ENCODE measurements around the gene AK5.

Gene AK5

GRCh38 chr1:77388661-77389060 is 106.8 kb downstream of the AK5 start:
- H3K4me3 ChIP-seq (ENCODE audit: low read depth, low read length): no peak overlapping the region
- DNase-seq (ENCODE audit: low read depth): no peak
- in situ Hi-C loops (cut with HindIII; ENCODE audit: low sequenced_read_pairs): no loop called here
- TF ChIP-seq CTCF (IDR thresholded peaks at IDR 0.05; ENCODE audit: low read depth, low read length, missing control alignments): no peak

DNA sequence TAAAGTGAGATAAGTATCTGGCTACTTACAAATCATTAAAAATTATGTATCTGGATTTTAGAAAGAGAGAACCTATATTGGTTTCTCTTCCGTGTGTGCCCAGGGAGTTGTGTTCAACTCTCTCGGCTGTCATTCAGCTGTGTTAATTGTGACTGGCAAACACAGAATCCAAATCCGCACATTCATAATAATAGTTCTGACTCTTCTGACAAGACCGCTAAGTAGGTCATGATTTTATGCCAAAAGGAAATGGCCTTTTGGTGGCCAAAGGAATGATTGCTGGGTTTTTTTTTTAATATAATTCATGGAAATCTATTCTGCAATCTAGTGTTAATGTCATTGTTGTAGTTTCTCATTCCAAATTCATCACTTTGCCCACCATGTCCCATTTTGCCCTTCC is 110.7 kb downstream of the AK5 start:
- DNase-seq (ENCODE audit: low read depth): no peak
- no peak overlapping the region for H3K4me3 ChIP-seq (ENCODE audit: low read depth, low read length)
- in situ Hi-C loops (cut with HindIII; ENCODE audit: low sequenced_read_pairs): no loop called here
- TF ChIP-seq CTCF (IDR thresholded peaks at IDR 0.05; ENCODE audit: low read depth, low read length, missing control alignments): no peak

DNA sequence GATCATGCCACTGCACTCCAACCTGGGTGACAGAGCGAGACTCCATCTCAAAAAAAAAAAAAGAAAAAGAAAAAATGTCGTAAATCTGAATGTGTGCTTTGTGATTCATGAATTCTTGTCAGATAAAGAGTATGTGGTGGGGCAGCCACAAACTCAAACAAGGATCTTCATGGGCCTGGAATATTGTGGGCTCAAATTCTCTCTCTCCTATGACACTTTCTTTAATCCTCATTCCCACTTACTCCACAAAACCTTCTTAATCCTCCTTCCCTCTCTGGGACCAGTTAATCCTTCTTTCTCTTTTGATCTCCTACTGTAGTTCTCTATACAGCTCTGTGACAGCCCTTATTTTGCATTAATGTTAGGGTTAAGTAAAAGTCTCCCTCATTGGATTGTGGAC is 112.3 kb downstream of the AK5 start:
- DNase-seq (ENCODE audit: low read depth): no peak
- no peak for TF ChIP-seq CTCF (IDR thresholded peaks at IDR 0.05; ENCODE audit: low read depth, low read length, missing control alignments)
- H3K4me3 ChIP-seq (ENCODE audit: low read depth, low read length): no peak overlapping the region
- in situ Hi-C loops (cut with HindIII; ENCODE audit: low sequenced_read_pairs): no loop called here

GRCh38 chr1:77395051-77395450 is 113.2 kb downstream of the AK5 start:
- no peak for DNase-seq (ENCODE audit: low read depth)
- H3K4me3 ChIP-seq (ENCODE audit: low read depth, low read length): no peak overlapping the region
- in situ Hi-C loops (cut with HindIII; ENCODE audit: low sequenced_read_pairs): no loop called here
- no peak for TF ChIP-seq CTCF (IDR thresholded peaks at IDR 0.05; ENCODE audit: low read depth, low read length, missing control alignments)

- no peak overlapping the region for H3K4me3 ChIP-seq (ENCODE audit: low read depth, low read length)
- no peak for TF ChIP-seq CTCF (IDR thresholded peaks at IDR 0.05; ENCODE audit: low read depth, low read length, missing control alignments)
- in situ Hi-C loops (cut with HindIII; ENCODE audit: low sequenced_read_pairs): no loop called here
- no peak for DNase-seq (ENCODE audit: low read depth)
These were observed 116.3 kb downstream of the AK5 start for GRCh38 chr1:77398152-77398551.

- TF ChIP-seq CTCF (IDR thresholded peaks at IDR 0.05; ENCODE audit: low read depth, low read length, missing control alignments): no peak
- in situ Hi-C loops (cut with HindIII; ENCODE audit: low sequenced_read_pairs): no loop called here
- H3K4me3 ChIP-seq (ENCODE audit: low read depth, low read length): no peak overlapping the region
- DNase-seq (ENCODE audit: low read depth): no peak
These were observed 117.6 kb downstream of the AK5 start for GRCh38 chr1:77399250-77400086.
